CD8-positive, alpha-beta memory T cell (primary cell): ENCODE measurements around the gene HMGCS2. TPM values are rescaled to one million over a fixed set of nuclear protein-coding genes. Genes with fewer than 3 reads are reported as not detected.

ENCODE experiments used
- CTCF ChIA-PET: fragments of 350-600 bp; sonication (Branson Sonifier 250); formaldehyde crosslinking; loops from one replicate; lab custom pipeline; 2021; ENCODE audit warnings: antibody characterized with exemption; lab: Charles Lee
- POLR2A ChIA-PET: fragments of 350-600 bp; sonication (Branson Sonifier 250); formaldehyde crosslinking; loops from one replicate; lab custom pipeline; 2021; ENCODE audit warnings: antibody characterized with exemption; lab: Charles Lee
- DNase-seq, 5 donors: peaks; one replicate each; pipeline versions ENCODE4 v3.0.0 to v3.0.0-alpha.2; 2020 to 2022; ENCODE audit warnings: mixed read lengths in 1 of 5
- H3K27ac ChIP-seq: one replicate; pipeline ENCODE4 v1.7.0; 2013; ENCODE audit warnings: low read depth, mild to moderate bottlenecking, low read length, moderate library complexity
- H3K27me3 ChIP-seq: 2 replicates; pipeline ENCODE4 v1.7.0; 2013; ENCODE audit warnings: low read length, mild to moderate bottlenecking; ENCODE audit not compliant: insufficient read depth, poor library complexity, severe bottlenecking
- H3K36me3 ChIP-seq: 2 replicates; pipeline ENCODE4 v1.7.0; 2013; ENCODE audit warnings: mild to moderate bottlenecking, low read length, moderate library complexity; ENCODE audit not compliant: insufficient read depth
- H3K4me1 ChIP-seq: 2 replicates; pipeline ENCODE4 v1.7.0; 2013; ENCODE audit warnings: mild to moderate bottlenecking, low read length, moderate library complexity; ENCODE audit not compliant: insufficient read depth
- H3K4me3 ChIP-seq: 2 replicates; pipeline ENCODE4 v1.7.0; 2013; ENCODE audit warnings: mild to moderate bottlenecking, low read length
- H3K9me3 ChIP-seq: 2 replicates; pipeline ENCODE4 v1.7.0; 2013; ENCODE audit warnings: mild to moderate bottlenecking, low read length
- H3K27ac Mint-ChIP-seq, 8 donors: one replicate each; pipeline ENCODE4 v1.8.0; 2020 to 2021; ENCODE audit warnings: mixed read lengths in 8 of 8, mild to moderate bottlenecking in 6 of 8, inconsistent platforms in 3 of 8, moderate library complexity in 3 of 8
- H3K27me3 Mint-ChIP-seq, 2 donors: one replicate each; pipeline ENCODE4 v1.8.0; 2020 to 2021; ENCODE audit warnings: mixed read lengths in 2 of 2, mild to moderate bottlenecking in 1 of 2, moderate library complexity in 1 of 2
- H3K36me3 Mint-ChIP-seq, 3 donors: one replicate each; pipeline ENCODE4 v1.8.0; 2020 to 2021; ENCODE audit warnings: mixed read lengths in 3 of 3, inconsistent platforms in 1 of 3, mild to moderate bottlenecking in 1 of 3
- H3K4me1 Mint-ChIP-seq, 3 donors: one replicate each; pipeline ENCODE4 v1.8.0; 2020 to 2021; ENCODE audit warnings: mixed read lengths in 3 of 3, inconsistent platforms in 1 of 3, mild to moderate bottlenecking in 1 of 3
- H3K4me3 Mint-ChIP-seq, 7 donors: one replicate each; pipeline ENCODE4 v1.8.0; 2020 to 2021; ENCODE audit warnings: mixed read lengths in 7 of 7, mild to moderate bottlenecking in 6 of 7, moderate library complexity in 4 of 7, inconsistent platforms in 2 of 7
- H3K9me3 Mint-ChIP-seq, 5 donors: one replicate each; pipeline ENCODE4 v1.8.0; 2020 to 2022; ENCODE audit warnings: mixed read lengths in 5 of 5, mild to moderate bottlenecking in 3 of 5, moderate library complexity in 2 of 5, inconsistent platforms in 1 of 5
- polyA plus RNA-seq: library from polyadenylated mRNA; unstranded; fragments of 300-500 nt; fragmentation: Illumina TruSeq; gene quantifications from one replicate; pipeline ENCODE4 v1.2.3, GENCODE V29; 2021
- total RNA-seq, 2 experiments: library from RNA; stranded (reverse); gene quantifications; one replicate each; pipeline ENCODE4 v1.2.3, GENCODE V29; 2021

Gene HMGCS2
- total and polyA plus RNA-seq, 3 experiments from 2014 or later = not detected

DNA sequence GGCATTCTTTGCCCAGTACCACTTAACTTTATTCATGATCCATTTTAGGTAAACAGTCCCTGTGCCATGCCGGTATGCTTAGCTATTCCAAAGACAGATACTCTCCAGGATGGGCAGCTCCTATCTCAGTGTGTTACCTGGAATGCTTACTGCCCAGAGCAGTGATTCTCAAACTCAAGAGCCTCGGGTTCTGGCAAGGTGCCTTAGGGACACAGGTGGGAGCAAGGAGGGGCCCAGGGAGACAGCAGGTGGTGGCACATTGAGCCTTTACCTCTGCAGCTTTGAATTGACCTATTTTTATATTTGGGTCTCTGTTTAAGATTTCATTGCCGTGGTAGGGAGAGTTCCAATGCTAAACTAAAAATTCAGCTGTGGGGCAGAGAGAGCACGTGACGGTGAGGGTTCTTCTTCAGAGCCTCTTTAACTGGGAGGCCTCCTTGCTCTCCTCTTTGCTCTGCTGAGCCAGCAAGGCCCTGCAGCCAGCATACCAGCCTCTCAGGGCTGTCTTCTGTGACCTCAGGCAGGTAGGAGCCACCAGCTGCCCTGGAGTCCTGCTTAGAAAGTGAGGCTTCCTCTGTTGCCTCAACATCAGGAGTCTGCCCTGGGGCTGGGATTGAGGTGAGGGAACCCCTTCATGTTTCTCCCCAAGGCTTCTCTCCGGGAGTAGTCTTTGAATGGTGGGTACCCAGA, 36.8 kb downstream of the HMGCS2 start:
- Mint-ChIP-seq H3K4me1 (no peaks in the 10 kb centered on the region), H3K9me3 (no peaks in the 10 kb centered on the region), H3K4me3 (no peak overlapping the region), H3K27me3 (peaks cover 0 to 1% of the 10 kb centered on the region in 2 donors), H3K27ac (no peak overlapping the region), H3K36me3 (peaks cover 0 to 8% (median 7%) of the 10 kb centered on the region in 3 donors)
- H3K36me3 ChIP-seq = no peaks in the 10 kb centered on the region
- no peak overlapping the region for H3K4me3 ChIP-seq
- H3K27me3 ChIP-seq = no peaks in the 10 kb centered on the region
- no peak for DNase-seq
- H3K27ac ChIP-seq = no peak overlapping the region
- H3K4me1 ChIP-seq = no peaks in the 10 kb centered on the region
- ChIA-PET POLR2A (no interaction called here), CTCF (interaction anchor here (1.0 kb wide), 1 partner anchor 13 kb away, joined by 3 read pairs; no protein-coding TSS in a partner anchor)
- no peaks in the 10 kb centered on the region for H3K9me3 ChIP-seq

DNA sequence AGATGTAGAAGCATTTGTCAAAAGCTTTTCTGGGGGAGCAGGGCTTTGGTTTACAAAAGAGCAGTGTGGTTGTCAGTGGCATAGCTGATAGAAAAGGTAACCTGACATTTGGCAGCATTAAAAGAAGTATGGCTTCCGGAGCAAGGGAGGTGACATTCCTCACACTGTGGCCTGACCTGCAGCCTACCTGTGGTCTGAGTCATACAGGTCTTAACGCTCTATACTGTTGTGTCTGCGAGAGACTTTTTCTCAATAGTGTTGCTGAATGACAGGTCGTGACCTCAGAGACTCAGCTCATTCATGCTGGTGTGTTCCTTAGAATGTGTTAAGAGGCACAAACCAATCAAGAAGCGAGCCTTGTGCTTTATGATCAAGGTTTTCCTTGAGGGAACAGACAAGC, 37.6 kb downstream of the HMGCS2 start:
- Histone ChIP-seq H3K4me1 (no peaks in the 10 kb centered on the region), H3K9me3 (no peaks in the 10 kb centered on the region), H3K27ac (no peak overlapping the region), H3K36me3 (no peaks in the 10 kb centered on the region), H3K4me3 (no peak overlapping the region), H3K27me3 (no peaks in the 10 kb centered on the region)
- Mint-ChIP-seq H3K27me3 (peaks cover 0 to 1% of the 10 kb centered on the region in 2 donors), H3K9me3 (no peaks in the 10 kb centered on the region), H3K4me1 (no peaks in the 10 kb centered on the region), H3K4me3 (no peak overlapping the region), H3K27ac (no peak overlapping the region), H3K36me3 (peaks cover 0 to 9% (median 7%) of the 10 kb centered on the region in 3 donors)
- ChIA-PET POLR2A (no interaction called here), CTCF (interaction anchor here (1.0 kb wide), 1 partner anchor 14 kb away, joined by 3 read pairs; no protein-coding TSS in a partner anchor)
- no peak for DNase-seq

DNA sequence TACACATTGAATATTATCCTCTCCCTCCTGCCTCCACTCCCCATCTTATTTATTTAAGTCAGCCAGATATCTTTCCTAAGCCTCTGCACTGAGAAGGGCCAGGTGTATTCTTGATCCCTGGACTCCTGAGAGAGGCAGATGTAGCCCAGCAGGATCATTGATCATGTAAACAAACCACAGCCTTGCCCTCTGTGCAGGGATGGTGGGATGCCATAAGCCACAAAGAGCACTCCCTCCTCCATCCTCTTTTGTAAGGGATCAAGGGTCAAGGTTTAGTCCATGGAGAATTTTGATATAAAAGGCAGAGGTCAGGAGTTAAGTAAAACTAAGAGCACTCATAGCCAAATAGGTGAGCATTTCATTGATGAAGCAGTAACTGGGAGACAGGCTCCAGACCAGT, 39.7 kb downstream of the HMGCS2 start:
- Histone ChIP-seq H3K36me3 (no peaks in the 10 kb centered on the region), H3K9me3 (no peaks in the 10 kb centered on the region), H3K4me3 (no peak overlapping the region), H3K4me1 (no peaks in the 10 kb centered on the region), H3K27me3 (no peaks in the 10 kb centered on the region), H3K27ac (no peak overlapping the region)
- ChIA-PET POLR2A (no interaction called here), CTCF (interaction anchor here (1.8 kb wide), 1 partner anchor 16 kb away, joined by 3 read pairs; no protein-coding TSS in a partner anchor)
- Mint-ChIP-seq H3K4me1 (no peaks in the 10 kb centered on the region), H3K27ac (no peak overlapping the region), H3K9me3 (no peaks in the 10 kb centered on the region), H3K4me3 (no peak overlapping the region), H3K27me3 (peaks cover 0 to 5% of the 10 kb centered on the region in 2 donors), H3K36me3 (peaks cover 0 to 15% (median 3%) of the 10 kb centered on the region in 3 donors)
- DNase-seq = no peak

DNA sequence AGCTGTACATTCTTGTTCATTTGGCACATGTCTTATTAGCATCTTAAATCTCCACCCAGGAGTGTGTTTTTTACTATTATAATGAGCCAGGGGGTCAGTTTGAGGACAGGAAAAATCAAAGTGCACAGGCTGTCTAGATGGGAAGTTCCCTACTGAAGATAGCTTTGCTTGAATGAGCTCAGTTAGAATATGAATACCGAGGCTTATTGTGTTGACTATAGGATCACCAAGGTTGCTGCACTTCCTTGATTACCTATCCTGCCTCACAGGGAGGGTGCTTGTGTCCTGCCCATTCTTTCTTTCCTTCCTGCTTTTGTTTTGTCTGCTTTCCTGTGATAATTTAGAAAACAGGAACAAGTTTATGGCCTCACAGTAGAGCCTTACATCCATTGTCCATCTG, 40.7 kb downstream of the HMGCS2 start:
- peaks cover 0 to 5% of the 10 kb centered on the region in 2 donors for H3K27me3 Mint-ChIP-seq
- Histone ChIP-seq H3K27ac (no peak overlapping the region), H3K4me1 (no peaks in the 10 kb centered on the region), H3K4me3 (no peak overlapping the region), H3K27me3 (no peaks in the 10 kb centered on the region), H3K36me3 (no peaks in the 10 kb centered on the region), H3K9me3 (no peaks in the 10 kb centered on the region)
- CTCF ChIA-PET = interaction anchor here (1.8 kb wide), 1 partner anchor 17 kb away, joined by 3 read pairs; no protein-coding TSS in a partner anchor
- H3K27ac Mint-ChIP-seq = no peak overlapping the region
- DNase-seq = no peak
- POLR2A ChIA-PET = no interaction called here
- no peaks in the 10 kb centered on the region for H3K4me1 Mint-ChIP-seq
- H3K4me3 Mint-ChIP-seq = no peak overlapping the region
- H3K36me3 Mint-ChIP-seq = peaks cover 0 to 15% (median 5%) of the 10 kb centered on the region in 3 donors
- H3K9me3 Mint-ChIP-seq = no peaks in the 10 kb centered on the region

DNA sequence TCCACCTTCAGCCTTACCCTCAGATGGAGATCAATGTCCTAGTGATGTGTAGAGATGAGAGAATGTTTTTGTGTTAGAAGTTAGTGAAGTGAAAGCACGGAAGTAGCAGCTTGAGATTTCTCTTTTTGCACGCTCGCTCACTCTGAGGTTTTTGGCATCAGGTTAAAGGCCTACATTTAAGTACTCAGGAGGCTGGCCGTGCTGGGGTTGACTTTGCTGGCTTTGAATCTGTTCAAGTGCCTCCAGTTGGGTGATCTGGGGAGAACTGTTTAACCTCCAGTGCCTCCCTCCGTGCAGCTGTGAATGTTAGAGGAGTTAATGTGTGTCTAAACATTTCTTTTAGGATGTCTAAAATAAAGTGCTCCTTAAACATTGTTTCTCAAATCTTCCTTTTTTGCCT, 43.1 kb downstream of the HMGCS2 start:
- DNase-seq = no peak
- H3K27me3 ChIP-seq = no peaks in the 10 kb centered on the region
- H3K27ac ChIP-seq = no peak overlapping the region
- H3K9me3 ChIP-seq = no peaks in the 10 kb centered on the region
- H3K4me1 Mint-ChIP-seq = no peaks in the 10 kb centered on the region
- no peak overlapping the region for H3K27ac Mint-ChIP-seq
- no peaks in the 10 kb centered on the region for H3K36me3 ChIP-seq
- CTCF ChIA-PET = interaction anchor here (1.2 kb wide), 1 partner anchor 18 kb away, joined by 3 read pairs; no protein-coding TSS in a partner anchor
- no peaks in the 10 kb centered on the region for H3K9me3 Mint-ChIP-seq
- peaks cover 0 to 16% (median 5%) of the 10 kb centered on the region in 3 donors for H3K36me3 Mint-ChIP-seq
- POLR2A ChIA-PET = no interaction called here
- H3K4me3 Mint-ChIP-seq = no peak overlapping the region
- H3K4me3 ChIP-seq = no peak overlapping the region
- H3K27me3 Mint-ChIP-seq = peaks cover 0 to 5% of the 10 kb centered on the region in 2 donors
- no peaks in the 10 kb centered on the region for H3K4me1 ChIP-seq

- ChIA-PET POLR2A (no interaction called here), CTCF (interaction anchor here (1.2 kb wide), 2 partner anchors 19 to 84 kb away, joined by 3 read pairs; no protein-coding TSS in a partner anchor)
- Histone ChIP-seq H3K4me3 (no peak overlapping the region), H3K27ac (no peak overlapping the region), H3K36me3 (no peaks in the 10 kb centered on the region), H3K27me3 (no peaks in the 10 kb centered on the region), H3K4me1 (no peaks in the 10 kb centered on the region), H3K9me3 (no peaks in the 10 kb centered on the region)
- no peak for DNase-seq
- no peak overlapping the region for H3K4me3 Mint-ChIP-seq
- H3K4me1 Mint-ChIP-seq = no peaks in the 10 kb centered on the region
- H3K9me3 Mint-ChIP-seq = no peaks in the 10 kb centered on the region
- H3K27me3 Mint-ChIP-seq = peaks cover 0 to 5% of the 10 kb centered on the region in 2 donors
- peaks cover 0 to 12% (median 3%) of the 10 kb centered on the region in 3 donors for H3K36me3 Mint-ChIP-seq
- H3K27ac Mint-ChIP-seq = peak overlapping the region in 1 of 8 donors; percentile 51
Observed at GRCh38 chr1:119724611-119725218, 44.0 kb downstream of the HMGCS2 start.

DNA sequence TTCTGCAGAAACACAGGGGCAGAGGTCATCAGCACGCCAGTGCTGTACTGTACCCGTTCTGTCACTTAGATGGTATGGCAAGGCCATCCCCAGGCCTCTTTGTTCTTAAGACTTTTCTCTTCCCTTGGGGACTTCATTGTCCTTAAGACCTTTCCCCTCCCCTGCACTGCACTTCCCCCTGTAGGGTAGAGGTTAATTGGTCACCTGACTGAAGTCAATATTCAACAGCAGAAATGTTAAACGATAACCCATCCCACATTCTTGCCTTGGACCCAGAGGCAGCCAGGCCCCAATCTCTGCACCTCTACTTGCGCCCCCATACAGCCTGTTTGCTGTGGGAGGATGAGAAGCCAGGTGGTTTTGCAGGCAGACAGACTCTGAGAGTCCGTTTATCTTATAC, 46.8 kb downstream of the HMGCS2 start:
- Histone ChIP-seq H3K4me1 (no peaks in the 10 kb centered on the region), H3K36me3 (no peaks in the 10 kb centered on the region), H3K9me3 (no peaks in the 10 kb centered on the region), H3K27me3 (no peaks in the 10 kb centered on the region), H3K27ac (no peak overlapping the region), H3K4me3 (no peak overlapping the region)
- Mint-ChIP-seq H3K27ac (no peak overlapping the region), H3K27me3 (peaks cover 0 to 3% of the 10 kb centered on the region in 2 donors), H3K4me3 (no peak overlapping the region), H3K36me3 (peaks cover 0 to 8% (median 2%) of the 10 kb centered on the region in 3 donors), H3K4me1 (no peaks in the 10 kb centered on the region), H3K9me3 (no peaks in the 10 kb centered on the region)
- no peak for DNase-seq
- ChIA-PET CTCF (no interaction called here), POLR2A (no interaction called here)

DNA sequence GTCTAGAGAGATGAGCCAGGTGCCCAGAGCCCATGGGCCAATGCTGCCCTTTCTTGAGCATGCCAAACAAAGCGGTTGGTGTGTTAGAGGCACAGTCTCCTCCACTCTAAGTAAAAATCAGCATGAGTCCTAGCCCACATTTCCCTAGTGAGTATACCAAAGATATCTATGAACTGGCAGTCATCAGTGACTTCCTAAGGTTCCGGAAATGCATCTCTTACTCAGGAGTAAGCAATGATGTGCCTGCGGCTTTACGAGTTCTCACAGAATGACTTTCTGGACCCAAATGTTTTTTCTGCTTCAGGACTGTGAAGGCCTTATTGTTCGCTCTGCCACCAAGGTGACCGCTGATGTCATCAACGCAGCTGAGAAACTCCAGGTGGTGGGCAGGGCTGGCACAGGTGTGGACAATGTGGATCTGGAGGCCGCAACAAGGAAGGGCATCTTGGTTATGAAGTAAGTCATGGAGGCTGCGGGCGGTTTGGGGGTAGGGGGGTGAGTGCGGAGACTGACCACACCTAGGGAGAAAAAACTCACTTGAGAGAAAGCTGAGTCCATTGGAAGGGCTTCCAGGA, 47.8 kb downstream of the HMGCS2 start:
- H3K36me3 Mint-ChIP-seq = peaks cover 0 to 6% (median 2%) of the 10 kb centered on the region in 3 donors
- ChIA-PET CTCF (no interaction called here), POLR2A (no interaction called here)
- no peak overlapping the region for H3K4me3 Mint-ChIP-seq
- H3K9me3 Mint-ChIP-seq = no peaks in the 10 kb centered on the region
- peaks cover 0 to 3% of the 10 kb centered on the region in 2 donors for H3K27me3 Mint-ChIP-seq
- Histone ChIP-seq H3K27ac (no peak overlapping the region), H3K27me3 (no peaks in the 10 kb centered on the region), H3K4me1 (no peaks in the 10 kb centered on the region), H3K9me3 (no peaks in the 10 kb centered on the region), H3K4me3 (no peak overlapping the region), H3K36me3 (no peaks in the 10 kb centered on the region)
- no peak for DNase-seq
- H3K27ac Mint-ChIP-seq = no peak overlapping the region
- no peaks in the 10 kb centered on the region for H3K4me1 Mint-ChIP-seq
